DOHH2 (cell line): ENCODE data around the gene RAPGEF1.

Experiments
- CTCF ChIP-seq: fragments of 200-600 bp; sonication (generic); IDR thresholded peaks from one replicate; pipeline ENCODE4 v1.5.1; 2014; ENCODE audit warnings: antibody characterized with exemption, mild to moderate bottlenecking, low read depth, low read length; ENCODE audit not compliant: poor library complexity, severe bottlenecking
- EZH2phosphoT487 ChIP-seq: fragments of 200-600 bp; sonication (generic); IDR thresholded peaks from 2 replicates; pipeline ENCODE4 v1.6.1; 2017; ENCODE audit warnings: borderline replicate concordance, mild to moderate bottlenecking, antibody characterized with exemption, low read length, moderate library complexity, mixed read lengths

GRCh38 chr9:131587906-131588305, 152.0 kb downstream of the RAPGEF1 start:
- TF ChIP-seq CTCF (no peak), EZH2phosphoT487 (no peak)
